Activated T-helper 1 cell treated with anti-CD3 and anti-CD28 coated beads, Interleukin-2, amount 50 U/mL, for 16 hours (primary cell): ENCODE data around the gene EIF2B5.

Source experiments
- DNase-seq, 2 donors: peaks; one replicate each; pipeline ENCODE4 v3.0.0-alpha.2; 2020; ENCODE audit warnings: low read depth in 1 of 2, low spot score in 1 of 2

Gene EIF2B5

GRCh38 chr3:184193991-184194539, 58.9 kb downstream of the EIF2B5 start:
- DNase-seq, result no peak
